Activated T-cell treated with anti-CD3 and anti-CD28 coated beads, Interleukin-2, amount 50 U/mL, for 1 hour (primary cell): ENCODE results near the gene ARHGEF25.
"Not testable (repeated sequence)": the region's sequence is repeated elsewhere in the genome, so short reads cannot be mapped to it uniquely, and the experiment has no call there.

Source experiments
- DNase-seq: peaks from one replicate; pipeline ENCODE4 v3.0.0-alpha.2; 2020

Gene ARHGEF25

GRCh38 chr12:57638096-57638495, 26.9 kb downstream of the ARHGEF25 start:
- no peak for DNase-seq

DNA sequence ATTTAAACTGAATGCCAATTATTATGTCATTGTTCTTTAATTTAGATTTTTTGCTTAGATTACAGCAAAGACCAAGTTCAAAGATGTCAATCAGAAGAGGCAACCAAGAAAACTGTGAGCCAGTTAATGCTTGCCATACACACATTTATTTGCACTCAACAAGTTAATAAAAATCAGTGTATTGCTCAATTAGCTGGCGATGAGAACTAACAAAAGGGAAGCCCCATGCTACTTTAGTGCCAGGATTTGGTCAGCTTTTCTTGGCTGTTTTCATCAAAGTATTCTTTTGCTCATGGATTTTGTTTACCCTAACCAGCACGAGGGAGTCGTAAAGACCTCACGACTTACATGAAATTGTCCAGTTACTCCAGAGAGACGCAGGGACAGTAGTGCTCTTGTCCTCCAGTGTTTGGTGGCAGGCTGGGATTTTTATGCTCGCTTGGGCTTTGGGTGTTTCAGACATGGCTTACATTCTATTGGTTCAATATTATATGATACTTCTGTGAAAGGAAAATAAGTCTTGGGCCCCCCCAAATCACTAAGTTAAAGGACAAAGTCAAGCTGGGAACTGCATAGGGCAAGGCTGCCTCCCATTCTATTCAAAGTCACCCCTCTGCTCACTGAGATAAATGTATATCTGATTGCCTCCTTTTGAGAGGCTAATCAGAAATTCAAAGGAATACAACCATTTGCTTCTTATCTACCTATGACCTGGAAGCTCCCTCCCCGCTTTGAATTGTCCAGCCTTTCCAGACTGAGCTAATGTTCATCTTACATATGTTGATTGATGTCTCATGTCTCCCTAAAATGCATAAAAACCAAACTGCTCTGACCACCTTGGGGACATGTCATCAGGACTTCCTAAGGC, 29.2 kb downstream of the ARHGEF25 start:
- no peak for DNase-seq

GRCh38 chr12:57641699-57642442, 30.6 kb downstream of the ARHGEF25 start:
- no peak for DNase-seq

GRCh38 chr12:57645990-57646658, 34.9 kb downstream of the ARHGEF25 start:
- not testable (repeated sequence) for DNase-seq

DNA sequence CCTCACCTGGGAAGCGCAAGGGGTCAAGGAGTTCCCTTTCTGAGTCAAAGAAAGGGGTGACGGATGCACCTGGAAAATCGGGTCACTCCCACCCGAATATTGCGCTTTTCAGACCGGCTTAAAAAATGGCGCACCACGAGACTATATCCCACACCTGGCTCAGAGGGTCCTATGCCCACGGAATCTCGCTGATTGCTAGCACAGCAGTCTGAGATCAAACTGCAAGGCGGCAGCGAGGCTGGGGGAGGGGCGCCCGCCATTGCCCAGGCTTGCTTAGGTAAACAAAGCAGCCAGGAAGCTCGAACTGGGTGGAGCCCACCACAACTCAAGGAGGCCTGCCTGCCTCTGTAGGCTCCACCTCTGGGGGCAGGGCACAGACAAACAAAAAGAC, 35.4 kb downstream of the ARHGEF25 start:
- DNase-seq = not testable (repeated sequence)

DNA sequence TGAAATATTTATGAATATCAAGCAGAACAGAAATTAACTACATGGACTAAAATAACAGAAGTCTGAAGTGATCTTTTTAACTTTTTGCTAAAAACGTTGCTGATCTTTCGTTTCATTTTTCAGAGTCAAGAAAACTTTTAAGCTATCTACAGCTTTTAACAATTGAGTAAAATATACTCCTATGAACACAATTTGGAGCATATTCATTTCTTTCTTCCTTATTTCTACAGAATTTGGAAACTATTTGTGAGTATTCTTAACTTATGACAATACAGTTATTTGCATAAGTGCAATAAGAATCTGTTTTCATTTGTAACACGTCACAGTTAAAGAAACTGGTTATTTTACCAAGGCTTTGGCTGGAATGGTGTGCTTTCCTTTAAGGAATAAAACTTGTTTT, 42.8 kb downstream of the ARHGEF25 start:
- no peak for DNase-seq

DNA sequence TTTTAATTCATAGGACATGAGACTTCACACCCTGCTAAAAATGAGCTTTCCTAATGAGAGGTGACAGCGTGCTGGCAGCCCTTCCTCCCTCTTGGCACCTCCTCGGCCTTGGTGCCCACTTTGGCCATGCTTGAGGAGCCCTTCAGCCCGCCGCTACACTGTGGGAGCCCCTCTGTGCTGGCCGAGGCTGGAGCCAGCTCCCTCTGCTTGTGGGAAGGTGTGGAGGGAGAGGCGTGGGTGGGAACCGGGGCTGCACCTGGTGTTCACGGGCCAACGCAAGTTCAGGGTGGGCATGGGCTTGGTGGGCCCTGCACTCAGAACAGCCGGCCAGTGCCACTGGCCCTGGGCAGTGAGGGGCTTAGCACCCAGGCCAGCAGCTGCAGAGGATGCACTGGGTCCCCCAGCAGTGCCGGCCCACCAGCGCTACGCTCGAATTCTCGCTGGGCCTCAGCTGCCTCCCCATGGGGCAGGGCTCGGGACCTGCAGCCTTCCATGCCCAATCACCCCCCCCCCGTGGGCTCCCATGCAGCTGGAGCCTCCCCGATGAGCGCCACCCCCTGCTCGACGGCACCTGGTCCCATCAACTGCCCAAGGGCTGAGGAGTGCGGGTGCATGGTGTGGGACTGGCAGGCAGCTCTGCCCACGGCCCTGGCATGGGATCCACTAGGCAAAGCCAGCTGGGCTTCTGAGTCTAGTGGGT, 44.5 kb downstream of the ARHGEF25 start:
- DNase-seq = no peak

GRCh38 chr12:57656408-57656807, 45.2 kb downstream of the ARHGEF25 start:
- DNase-seq = not testable (repeated sequence)

- no peak for DNase-seq
These were observed 46.5 kb downstream of the ARHGEF25 start for GRCh38 chr12:57657744-57658143.

GRCh38 chr12:57658890-57659289, 47.7 kb downstream of the ARHGEF25 start:
- no peak for DNase-seq

- DNase-seq = no peak
These were observed 50.1 kb downstream of the ARHGEF25 start for GRCh38 chr12:57661376-57661775.

GRCh38 chr12:57665066-57665820, 54.0 kb downstream of the ARHGEF25 start:
- not testable (repeated sequence) for DNase-seq
